ENCODE data around the gene KCNH1. TPM values are rescaled to one million over a fixed set of nuclear protein-coding genes. Genes with fewer than 3 reads are reported as not detected.

The KCNH1 gene
- total and polyA plus RNA-seq, 10 of the 15 experiments (the other 5 are each of a cell fraction or from before 2014, with no cell fraction given), result 0.02 to 0.04 (median 0.04) TPM; not detected in 7

DNA sequence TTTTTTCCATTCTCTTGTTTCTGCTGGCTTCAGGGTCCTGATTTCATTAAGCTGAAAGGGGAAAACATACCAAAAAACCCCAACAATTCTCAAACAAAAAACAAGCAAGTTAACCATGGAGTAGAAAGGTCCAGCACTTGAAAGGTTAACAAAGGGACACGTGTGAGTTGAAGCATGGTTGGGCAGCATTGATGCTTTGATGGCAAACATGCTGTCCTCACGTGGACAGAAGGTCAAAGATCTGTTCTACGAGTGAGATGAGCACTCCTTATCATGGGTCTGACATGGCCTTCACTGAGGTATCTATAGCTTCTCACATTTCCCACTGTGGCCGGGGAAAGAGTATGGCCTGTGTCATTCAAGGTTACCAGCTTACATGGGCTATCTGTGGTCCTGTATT lies 410.3 kb downstream of the KCNH1 start:
- Histone ChIP-seq H3K27ac (ENCODE audit: control insufficient read depth, insufficient read depth) (no peak overlapping the region), H3K9me3 (replicated peaks; ENCODE audit: control insufficient read depth, insufficient read depth, low read length) (no peaks in the 10 kb centered on the region), H3K79me2 (ENCODE audit: control insufficient read depth, insufficient read depth, low read length) (no peaks in the 10 kb centered on the region), H3K36me3 (ENCODE audit: control insufficient read depth in 2 of 2, insufficient read depth in 2 of 2, low read length in 1 of 2) (no peaks in the 10 kb centered on the region), H3K4me3 (no peak overlapping the region), H3K27me3 (replicated peaks in 1 of 2; ENCODE audit: control insufficient read depth in 2 of 2, insufficient read depth in 2 of 2, low read length in 1 of 2) (no peaks in the 10 kb centered on the region), H4K20me1 (ENCODE audit: control insufficient read depth, insufficient read depth) (no peaks in the 10 kb centered on the region), H2AFZ (ENCODE audit: control insufficient read depth, low read depth, low read length) (no peak overlapping the region), H3K4me2 (ENCODE audit: control insufficient read depth, insufficient read depth) (no peak overlapping the region), H3K4me1 (ENCODE audit: control insufficient read depth, insufficient read depth, low read length) (no peaks in the 10 kb centered on the region), H3K9ac (ENCODE audit: control insufficient read depth, insufficient read depth, low read length) (no peak overlapping the region)
- BruUV-seq (replicated peaks), result no TSS peak
- CTCF ChIA-PET, result no interaction called here
- intact Hi-C loops (cut with micrococcal nuclease; ENCODE audit: unreplicated experiment), result no loop called here
- RAD21 ChIA-PET (ENCODE audit: unreplicated experiment), result no interaction called here
- SMC1A ChIA-PET (ENCODE audit: uncharacterized antibody, unreplicated experiment), result no interaction called here
- FAIRE-seq (no peak), DNase-seq (ENCODE audit: low read depth, low spot score) (no peak), ATAC-seq (no peak)
- in situ Hi-C loops (cut with MboI), result no loop called here
- 11% methylated on average over 4 of the region's 4 CpGs for WGBS (ENCODE audit: insufficient coverage, insufficient replicate concordance, low lambda C conversion rate, missing lambda C conversion rate)
- POLR2A ChIA-PET, result no interaction called here
- no peak for TF ChIP-seq MXI1 (IDR thresholded peaks at IDR 0.05; ENCODE audit: low read depth, low read length)
- TF ChIP-seq LARP7 (IDR thresholded peaks at IDR 0.05), result no peak
- no peak for TF ChIP-seq EZH2 (IDR thresholded peaks at IDR 0.05; ENCODE audit: borderline replicate concordance, control insufficient read depth, low read depth, low read length)
- TF ChIP-seq CREB1 (IDR thresholded peaks at IDR 0.05; ENCODE audit: low read depth), result no peak
- no peak for TF ChIP-seq NFYA (IDR thresholded peaks at IDR 0.05; ENCODE audit: borderline replicate concordance, low read depth, low read length)
- TF ChIP-seq, protein P1, sequence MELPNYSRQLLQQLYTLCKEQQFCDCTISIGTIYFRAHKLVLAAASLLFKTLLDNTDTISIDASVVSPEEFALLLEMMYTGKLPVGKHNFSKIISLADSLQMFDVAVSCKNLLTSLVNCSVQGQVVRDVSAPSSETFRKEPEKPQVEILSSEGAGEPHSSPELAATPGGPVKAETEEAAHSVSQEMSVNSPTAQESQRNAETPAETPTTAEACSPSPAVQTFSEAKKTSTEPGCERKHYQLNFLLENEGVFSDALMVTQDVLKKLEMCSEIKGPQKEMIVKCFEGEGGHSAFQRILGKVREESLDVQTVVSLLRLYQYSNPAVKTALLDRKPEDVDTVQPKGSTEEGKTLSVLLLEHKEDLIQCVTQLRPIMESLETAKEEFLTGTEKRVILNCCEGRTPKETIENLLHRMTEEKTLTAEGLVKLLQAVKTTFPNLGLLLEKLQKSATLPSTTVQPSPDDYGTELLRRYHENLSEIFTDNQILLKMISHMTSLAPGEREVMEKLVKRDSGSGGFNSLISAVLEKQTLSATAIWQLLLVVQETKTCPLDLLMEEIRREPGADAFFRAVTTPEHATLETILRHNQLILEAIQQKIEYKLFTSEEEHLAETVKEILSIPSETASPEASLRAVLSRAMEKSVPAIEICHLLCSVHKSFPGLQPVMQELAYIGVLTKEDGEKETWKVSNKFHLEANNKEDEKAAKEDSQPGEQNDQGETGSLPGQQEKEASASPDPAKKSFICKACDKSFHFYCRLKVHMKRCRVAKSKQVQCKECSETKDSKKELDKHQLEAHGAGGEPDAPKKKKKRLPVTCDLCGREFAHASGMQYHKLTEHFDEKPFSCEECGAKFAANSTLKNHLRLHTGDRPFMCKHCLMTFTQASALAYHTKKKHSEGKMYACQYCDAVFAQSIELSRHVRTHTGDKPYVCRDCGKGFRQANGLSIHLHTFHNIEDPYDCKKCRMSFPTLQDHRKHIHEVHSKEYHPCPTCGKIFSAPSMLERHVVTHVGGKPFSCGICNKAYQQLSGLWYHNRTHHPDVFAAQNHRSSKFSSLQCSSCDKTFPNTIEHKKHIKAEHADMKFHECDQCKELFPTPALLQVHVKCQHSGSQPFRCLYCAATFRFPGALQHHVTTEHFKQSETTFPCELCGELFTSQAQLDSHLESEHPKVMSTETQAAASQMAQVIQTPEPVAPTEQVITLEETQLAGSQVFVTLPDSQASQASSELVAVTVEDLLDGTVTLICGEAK (IDR thresholded peaks at IDR 0.05; ENCODE audit: borderline replicate concordance), result no peak
- TF ChIP-seq ZNF207 (IDR thresholded peaks at IDR 0.05; ENCODE audit: borderline replicate concordance), result no peak
- TF ChIP-seq IKZF1 (conservative IDR thresholded peaks at IDR 0.05), result no peak

All from GM12878 (cell line).